ENCODE data around the gene RANBP1. TPM values are rescaled to one million over a fixed set of nuclear protein-coding genes. Genes with fewer than 3 reads are reported as not detected.

Gene RANBP1
- total RNA-seq, 1 experiment from 2014 or later, result 365 TPM

DNA sequence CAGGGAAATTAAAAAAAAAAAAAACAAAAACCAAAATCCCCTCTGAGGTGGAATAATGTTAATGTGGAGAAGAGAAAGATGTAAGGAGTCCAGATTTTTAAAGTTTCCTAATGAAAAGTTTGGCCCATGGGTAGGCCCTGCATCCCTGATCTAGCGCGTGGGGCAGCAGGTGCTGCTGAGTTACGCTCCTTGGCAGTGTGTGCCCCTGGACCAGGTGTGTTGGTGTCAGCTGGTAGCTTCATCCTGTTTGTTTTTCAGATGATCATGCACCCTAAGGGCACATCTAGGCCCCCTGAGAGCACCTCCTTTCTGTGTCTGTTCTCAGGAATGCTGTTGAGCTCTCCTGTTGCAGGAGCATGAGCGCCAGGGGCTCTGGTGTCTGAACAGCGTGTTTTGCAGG is 29.1 kb upstream of the RANBP1 start:
- TF ChIP-seq, protein P1, sequence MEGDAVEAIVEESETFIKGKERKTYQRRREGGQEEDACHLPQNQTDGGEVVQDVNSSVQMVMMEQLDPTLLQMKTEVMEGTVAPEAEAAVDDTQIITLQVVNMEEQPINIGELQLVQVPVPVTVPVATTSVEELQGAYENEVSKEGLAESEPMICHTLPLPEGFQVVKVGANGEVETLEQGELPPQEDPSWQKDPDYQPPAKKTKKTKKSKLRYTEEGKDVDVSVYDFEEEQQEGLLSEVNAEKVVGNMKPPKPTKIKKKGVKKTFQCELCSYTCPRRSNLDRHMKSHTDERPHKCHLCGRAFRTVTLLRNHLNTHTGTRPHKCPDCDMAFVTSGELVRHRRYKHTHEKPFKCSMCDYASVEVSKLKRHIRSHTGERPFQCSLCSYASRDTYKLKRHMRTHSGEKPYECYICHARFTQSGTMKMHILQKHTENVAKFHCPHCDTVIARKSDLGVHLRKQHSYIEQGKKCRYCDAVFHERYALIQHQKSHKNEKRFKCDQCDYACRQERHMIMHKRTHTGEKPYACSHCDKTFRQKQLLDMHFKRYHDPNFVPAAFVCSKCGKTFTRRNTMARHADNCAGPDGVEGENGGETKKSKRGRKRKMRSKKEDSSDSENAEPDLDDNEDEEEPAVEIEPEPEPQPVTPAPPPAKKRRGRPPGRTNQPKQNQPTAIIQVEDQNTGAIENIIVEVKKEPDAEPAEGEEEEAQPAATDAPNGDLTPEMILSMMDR (IDR thresholded peaks at IDR 0.05; ENCODE audit: insufficient read depth in 1 of 2, low read depth in 1 of 2, low read length in 1 of 2, severe bottlenecking in 1 of 2, unreplicated experiment in 1 of 2), result no peak
- no peak overlapping the region for H3K27ac Mint-ChIP-seq (ENCODE audit: unreplicated experiment)
- H3K9me3 ChIP-seq, result no peaks in the 10 kb centered on the region
- H3K4me3 ChIP-seq (ENCODE audit: low read depth, low read length), result no peak overlapping the region
- no peaks in the 10 kb centered on the region for H3K27me3 Mint-ChIP-seq (ENCODE audit: insufficient read depth, unreplicated experiment)
- peaks cover 87% of the 10 kb centered on the region for H3K36me3 Mint-ChIP-seq (ENCODE audit: insufficient read depth, unreplicated experiment)
- POLR2A ChIA-PET, result no interaction called here
- CTCF ChIA-PET, result no interaction called here
- H3K4me3 Mint-ChIP-seq (ENCODE audit: unreplicated experiment), result no peak overlapping the region
- intact Hi-C loops (cut with micrococcal nuclease; ENCODE audit: unreplicated experiment), result no loop called here
- no peaks in the 10 kb centered on the region for H3K27me3 ChIP-seq (replicated peaks; ENCODE audit: control insufficient read depth, insufficient read depth, low read length)
- peaks cover 16% of the 10 kb centered on the region for H3K4me1 Mint-ChIP-seq (ENCODE audit: low read depth, unreplicated experiment)
- peaks cover 15% of the 10 kb centered on the region for H3K4me1 ChIP-seq
- no peak for DNase-seq
- peaks cover 4% of the 10 kb centered on the region for H3K36me3 ChIP-seq (ENCODE audit: control insufficient read depth, insufficient read depth, low read length)
- H3K9me3 Mint-ChIP-seq (ENCODE audit: unreplicated experiment), result no peaks in the 10 kb centered on the region
- BruUV-seq (replicated peaks), result no TSS peak

DNA sequence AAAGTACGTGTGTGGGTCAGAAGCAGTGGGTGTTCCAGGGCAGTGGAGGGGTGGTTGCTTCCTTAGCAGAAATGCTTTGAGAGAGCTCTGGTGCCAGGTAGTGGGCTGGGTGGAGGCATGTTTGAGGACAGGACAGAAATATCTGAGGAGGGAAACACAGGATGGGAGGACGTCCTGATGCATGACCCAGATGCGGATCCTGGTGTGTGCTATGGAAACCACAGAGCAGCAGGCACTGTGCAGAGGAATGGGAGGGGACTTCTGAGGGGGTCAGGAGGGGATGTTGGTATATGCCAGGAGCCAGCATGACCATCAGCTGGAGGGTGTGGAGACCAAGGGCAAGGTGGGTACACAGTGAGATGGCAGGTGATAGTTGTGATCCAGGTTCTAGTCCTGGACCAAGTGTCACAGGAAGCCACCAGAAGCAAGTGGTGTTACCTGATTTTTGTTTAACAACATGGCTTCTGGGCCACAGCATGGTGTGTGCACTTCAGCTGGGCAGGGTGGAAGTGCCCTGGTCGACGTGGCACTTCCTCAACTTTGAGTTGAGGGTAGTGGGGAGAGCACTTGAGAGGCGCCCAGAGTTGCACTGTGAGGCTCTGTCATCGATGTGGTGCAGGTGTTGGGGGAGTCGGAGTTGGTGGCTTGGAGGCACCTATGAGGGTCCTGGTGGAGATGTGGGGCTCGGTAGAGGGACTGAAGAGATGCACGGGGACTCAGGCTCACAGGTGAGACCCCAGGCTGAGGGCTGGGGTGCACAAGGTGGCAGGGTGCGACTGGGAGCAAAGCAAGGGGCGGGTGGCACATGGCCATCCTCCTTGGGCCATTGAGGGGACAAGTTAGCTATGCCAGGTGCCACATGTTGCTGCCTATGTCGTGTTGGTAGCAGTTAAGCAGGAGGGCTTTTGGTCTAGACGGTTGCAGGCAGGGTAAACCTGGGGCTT is 28.3 kb upstream of the RANBP1 start:
- no peak for DNase-seq
- no peaks in the 10 kb centered on the region for H3K9me3 ChIP-seq
- no peaks in the 10 kb centered on the region for H3K27me3 Mint-ChIP-seq (ENCODE audit: insufficient read depth, unreplicated experiment)
- no TSS peak for BruUV-seq (replicated peaks)
- no peak overlapping the region for H3K27ac Mint-ChIP-seq (ENCODE audit: unreplicated experiment)
- H3K4me1 ChIP-seq, result peaks cover 8% of the 10 kb centered on the region
- peaks cover 93% of the 10 kb centered on the region for H3K36me3 Mint-ChIP-seq (ENCODE audit: insufficient read depth, unreplicated experiment)
- H3K4me3 Mint-ChIP-seq (ENCODE audit: unreplicated experiment), result no peak overlapping the region
- no peaks in the 10 kb centered on the region for H3K27me3 ChIP-seq (replicated peaks; ENCODE audit: control insufficient read depth, insufficient read depth, low read length)
- no peak overlapping the region for H3K4me3 ChIP-seq (ENCODE audit: low read depth, low read length)
- intact Hi-C loops (cut with micrococcal nuclease; ENCODE audit: unreplicated experiment), result no loop called here
- peaks cover 7% of the 10 kb centered on the region for H3K36me3 ChIP-seq (ENCODE audit: control insufficient read depth, insufficient read depth, low read length)
- ChIA-PET POLR2A (no interaction called here), CTCF (no interaction called here)
- no peaks in the 10 kb centered on the region for H3K9me3 Mint-ChIP-seq (ENCODE audit: unreplicated experiment)
- TF ChIP-seq, protein P1 (IDR thresholded peaks at IDR 0.05; ENCODE audit: insufficient read depth in 1 of 2, low read depth in 1 of 2, low read length in 1 of 2, severe bottlenecking in 1 of 2, unreplicated experiment in 1 of 2), result no peak
- H3K4me1 Mint-ChIP-seq (ENCODE audit: low read depth, unreplicated experiment), result peaks cover 12% of the 10 kb centered on the region

DNA sequence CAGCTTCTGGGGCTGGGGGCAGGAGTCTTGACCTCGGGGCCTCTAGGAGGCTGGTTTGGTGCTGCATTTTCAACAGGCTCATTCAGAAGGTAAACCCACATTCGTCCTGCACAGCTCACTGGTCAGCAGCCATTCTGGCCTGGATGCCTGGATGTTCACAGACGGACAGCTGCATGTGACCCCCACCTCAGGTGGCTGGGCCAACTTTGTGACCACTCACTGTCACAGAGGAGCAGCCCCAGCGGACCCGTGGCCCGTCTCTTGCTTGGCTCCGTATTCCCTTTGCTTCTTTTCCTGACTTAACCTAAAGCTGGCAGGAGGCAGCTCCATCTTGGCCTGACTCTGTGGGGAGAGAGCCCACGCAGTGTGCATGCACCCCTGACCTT is 27.6 kb upstream of the RANBP1 start:
- no TSS peak for BruUV-seq (replicated peaks)
- H3K4me3 ChIP-seq (ENCODE audit: low read depth, low read length), result no peak overlapping the region
- H3K27me3 ChIP-seq (replicated peaks; ENCODE audit: control insufficient read depth, insufficient read depth, low read length), result no peaks in the 10 kb centered on the region
- peaks cover 2% of the 10 kb centered on the region; the same call in 1 of the 2 replicates for H3K4me1 ChIP-seq
- no peak for DNase-seq
- no peak overlapping the region for H3K4me3 Mint-ChIP-seq (ENCODE audit: unreplicated experiment)
- intact Hi-C loops (cut with micrococcal nuclease; ENCODE audit: unreplicated experiment), result no loop called here
- no peaks in the 10 kb centered on the region for H3K9me3 Mint-ChIP-seq (ENCODE audit: unreplicated experiment)
- H3K4me1 Mint-ChIP-seq (ENCODE audit: low read depth, unreplicated experiment), result peaks cover 5% of the 10 kb centered on the region
- ChIA-PET POLR2A (no interaction called here), CTCF (no interaction called here)
- no peaks in the 10 kb centered on the region for H3K9me3 ChIP-seq
- H3K36me3 Mint-ChIP-seq (ENCODE audit: insufficient read depth, unreplicated experiment), result peaks cover 93% of the 10 kb centered on the region
- H3K27me3 Mint-ChIP-seq (ENCODE audit: insufficient read depth, unreplicated experiment), result no peaks in the 10 kb centered on the region
- H3K36me3 ChIP-seq (ENCODE audit: control insufficient read depth, insufficient read depth, low read length), result peaks cover 7% of the 10 kb centered on the region
- TF ChIP-seq, protein P1 (IDR thresholded peaks at IDR 0.05; ENCODE audit: insufficient read depth in 1 of 2, low read depth in 1 of 2, low read length in 1 of 2, severe bottlenecking in 1 of 2, unreplicated experiment in 1 of 2), result no peak
- H3K27ac Mint-ChIP-seq (ENCODE audit: unreplicated experiment), result no peak overlapping the region
